ENCODE data around the gene CSNK1D. TPM values are rescaled to one million over a fixed set of nuclear protein-coding genes. Genes with fewer than 3 reads are reported as not detected.

CSNK1D gene
- 100 to 1,000 TPM; 116 to 128 (median 118) TPM for total RNA-seq (2021; fragmentation: NEBNext Ultra II Directional; extraction: Animal tissue kit (Norgen Biotek cat#: 25700))
- long read RNA-seq, transcript CSNK1D-203 (10 exons, 2,047 nt) = major isoform, 44 of 64 reads
- long read RNA-seq, partial matches to known transcripts = 8 of 64 reads
- long read RNA-seq, other reads (novel, unspliced or antisense) = 5 of 64 reads

DNA sequence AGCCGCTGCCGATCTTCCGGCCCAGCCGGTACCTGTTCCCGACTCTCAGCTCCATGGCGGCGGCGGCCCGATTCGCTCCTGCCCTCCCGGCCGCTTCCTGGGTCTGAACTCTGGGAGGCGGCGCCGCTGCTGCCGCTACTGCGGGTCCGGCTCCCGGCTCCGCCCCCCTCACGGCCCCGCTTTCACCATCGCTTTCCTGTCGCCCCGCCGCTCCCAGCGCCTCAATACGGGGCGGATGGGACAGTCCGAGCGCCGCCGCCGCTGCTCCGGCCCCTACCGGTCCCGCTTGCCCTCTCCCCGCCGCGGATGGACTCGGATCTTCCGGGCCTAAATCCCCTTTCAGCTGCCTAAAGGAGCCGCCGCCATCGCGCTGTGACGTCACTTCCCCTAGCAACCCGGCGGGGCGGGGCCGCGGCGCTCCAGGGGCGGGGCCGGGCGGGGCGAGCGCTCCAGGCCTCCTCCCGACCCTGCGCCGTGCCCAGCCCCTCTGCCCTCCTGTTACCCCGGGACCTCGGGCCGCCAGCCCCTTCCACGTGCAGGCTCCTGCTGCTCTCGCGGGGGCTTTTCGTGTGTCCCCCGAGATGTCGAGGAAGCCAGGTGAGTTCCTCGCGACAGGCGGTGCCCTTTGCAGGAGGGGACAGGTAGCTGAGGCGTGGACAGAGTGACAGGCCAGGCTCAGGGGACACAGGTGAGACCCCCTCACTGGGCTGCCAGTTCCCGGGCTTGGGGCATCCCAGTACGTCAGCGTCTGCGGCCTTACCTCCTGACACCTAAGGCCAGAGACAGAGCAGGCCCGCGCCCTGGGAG, at the start of gene CSNK1D:
Gene CSNK1D (minus strand): TSS at position 374 of the 807 bp plus-strand sequence. CDS start 319 bp downstream, at position 55.
- peak; percentile 63 for DNase-seq
- Mint-ChIP-seq H3K9me3 (no peaks in the 10 kb centered on the region), H3K27me3 (ENCODE audit: insufficient read depth) (peaks cover 6% of the 10 kb centered on the region), H3K36me3 (ENCODE audit: low read depth) (peaks cover 29% of the 10 kb centered on the region), H3K27ac (peak within 1 kb of the TSS; percentile 98), H3K4me3 (peak within 1 kb of the TSS; percentile 91), H3K4me1 (ENCODE audit: low read depth) (peaks cover 38% of the 10 kb centered on the region)
- TF ChIP-seq CTCF (IDR thresholded peaks at IDR 0.05) = peak; percentile 6; the same call in 1 of the 2 replicates

DNA sequence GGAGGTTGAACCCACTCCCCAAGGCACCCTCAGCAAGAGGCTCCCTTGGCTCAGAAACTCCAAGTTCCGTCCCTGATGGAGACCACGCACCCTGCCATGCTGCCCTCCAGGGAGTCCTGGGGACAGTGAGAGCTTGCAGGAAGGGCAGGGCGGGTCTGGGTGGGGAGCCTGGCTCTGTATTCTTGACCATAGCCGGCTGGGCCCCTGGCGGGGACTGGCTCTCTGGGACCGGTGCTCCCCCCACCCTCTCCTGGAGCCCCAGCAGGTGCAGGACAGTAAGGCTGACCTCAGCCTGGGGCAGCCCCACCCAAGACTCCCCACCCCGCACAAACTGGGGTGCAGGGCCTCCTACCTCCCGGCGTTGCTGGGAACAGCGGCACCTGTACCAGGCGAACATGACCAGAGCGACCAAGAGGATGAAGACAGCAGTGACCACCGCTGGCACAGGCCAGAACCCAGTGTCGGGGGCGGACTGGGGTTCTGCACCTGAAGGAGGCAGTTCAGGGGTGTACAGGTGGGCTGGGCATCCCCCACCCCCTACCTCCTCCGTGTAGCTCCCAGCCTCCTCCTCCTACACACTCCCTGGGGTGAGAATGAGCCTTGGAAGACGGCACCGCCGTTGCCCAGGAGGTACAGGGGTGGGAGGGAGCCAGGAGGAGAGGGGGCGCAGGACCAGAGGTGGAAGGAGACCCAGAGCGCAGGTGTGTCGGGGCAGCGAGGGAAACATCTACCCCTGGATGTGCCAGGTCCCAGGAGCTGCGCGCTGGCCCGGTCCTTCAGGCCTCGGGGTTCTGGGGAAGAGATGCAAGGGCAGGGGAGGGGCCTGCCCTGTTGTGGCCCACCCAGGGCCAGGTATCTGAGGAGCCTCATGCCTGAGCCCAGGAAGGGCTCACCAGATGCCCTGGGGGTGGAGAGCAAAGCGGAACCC, 49.3 kb upstream of the CSNK1D start:
- no peaks in the 10 kb centered on the region for H3K36me3 Mint-ChIP-seq (ENCODE audit: low read depth)
- peaks cover 2% of the 10 kb centered on the region for H3K27me3 Mint-ChIP-seq (ENCODE audit: insufficient read depth)
- no peak overlapping the region for H3K4me3 Mint-ChIP-seq
- H3K4me1 Mint-ChIP-seq (ENCODE audit: low read depth) = no peaks in the 10 kb centered on the region
- H3K9me3 Mint-ChIP-seq = no peaks in the 10 kb centered on the region
- DNase-seq = no peak
- TF ChIP-seq CTCF (IDR thresholded peaks at IDR 0.05) = no peak
- no peak overlapping the region for H3K27ac Mint-ChIP-seq

DNA sequence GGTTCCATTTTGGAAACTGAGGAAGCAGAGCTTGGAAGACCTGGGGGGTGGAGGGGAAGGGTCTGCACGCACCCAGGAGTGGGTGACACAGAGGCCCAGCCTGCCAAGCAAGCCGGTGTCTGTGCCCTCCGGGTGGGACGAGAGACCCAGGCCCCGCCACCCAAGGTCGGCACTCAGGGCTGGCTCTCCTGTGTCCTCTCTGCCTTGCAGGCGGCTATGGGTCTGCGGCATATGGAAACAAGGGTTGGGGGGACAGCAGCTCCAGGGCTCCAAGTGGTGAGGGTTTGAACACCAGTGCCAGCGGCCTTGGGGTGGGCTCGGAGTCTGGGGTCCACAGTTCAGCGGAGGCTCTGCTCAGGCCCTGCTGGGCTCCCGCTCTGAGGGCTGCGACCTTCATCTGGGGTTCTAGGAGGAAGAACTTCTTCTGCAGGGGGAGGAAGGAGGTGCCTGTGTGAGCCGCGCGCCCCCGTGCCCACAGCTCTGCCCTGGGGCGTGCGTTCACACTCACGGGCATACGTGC, 48.5 kb upstream of the CSNK1D start:
- DNase-seq = no peak
- H3K36me3 Mint-ChIP-seq (ENCODE audit: low read depth) = no peaks in the 10 kb centered on the region
- no peak for TF ChIP-seq CTCF (IDR thresholded peaks at IDR 0.05)

DNA sequence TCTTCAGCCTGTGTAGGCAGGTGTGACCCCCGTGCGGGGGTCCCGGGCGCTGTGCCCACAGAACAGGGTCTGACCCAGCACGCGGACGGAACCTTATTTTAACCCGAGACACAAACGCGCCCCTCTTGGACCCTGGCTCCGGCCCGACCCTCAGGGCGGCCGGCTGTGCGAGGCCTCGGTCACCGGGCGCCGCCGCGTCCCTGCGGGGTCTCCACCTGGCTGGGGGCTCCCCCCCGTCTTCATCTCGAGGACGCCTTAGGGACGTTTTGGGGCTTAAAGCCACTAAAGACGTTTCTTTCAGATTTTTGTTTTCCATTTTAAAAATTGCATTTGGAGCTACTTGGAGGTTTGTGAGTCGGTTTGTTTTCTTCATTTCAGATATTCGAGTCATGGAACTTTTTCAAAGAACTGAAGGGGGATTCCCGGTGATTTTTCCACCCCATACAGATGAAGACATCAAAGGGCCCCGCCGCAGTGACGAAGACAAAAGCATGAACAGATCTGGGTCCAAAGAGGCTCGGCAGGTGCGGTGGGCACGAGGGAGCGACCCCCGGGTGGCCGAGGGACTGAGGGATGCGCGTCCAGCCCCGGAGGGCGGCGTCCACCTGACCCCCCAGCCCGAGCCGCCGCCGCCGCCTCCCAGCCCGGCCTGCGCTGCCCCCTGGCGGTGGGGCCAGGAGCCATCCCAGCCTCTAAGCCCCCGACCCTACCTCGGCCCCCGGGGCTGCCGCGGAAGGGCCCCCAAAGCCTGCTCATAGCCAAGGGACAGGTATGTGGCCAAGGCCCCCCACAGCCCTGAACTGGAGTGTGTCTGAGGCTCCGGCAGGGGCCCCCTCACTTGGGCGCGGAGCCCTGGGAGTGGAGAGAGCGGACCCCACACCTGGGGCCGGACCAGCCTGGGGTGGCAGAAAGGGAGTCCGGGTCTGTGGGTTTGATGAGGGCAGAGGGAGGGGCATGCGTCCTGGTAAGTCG, 47.7 kb upstream of the CSNK1D start:
- no peaks in the 10 kb centered on the region for H3K4me1 Mint-ChIP-seq (ENCODE audit: low read depth)
- no peaks in the 10 kb centered on the region; the same call in 1 of the 2 replicates for H3K27me3 Mint-ChIP-seq (ENCODE audit: insufficient read depth)
- no peaks in the 10 kb centered on the region for H3K36me3 Mint-ChIP-seq (ENCODE audit: low read depth)
- no peak overlapping the region for H3K27ac Mint-ChIP-seq
- DNase-seq = no peak
- peak; percentile 90 for TF ChIP-seq CTCF (IDR thresholded peaks at IDR 0.05)
- no peak overlapping the region for H3K4me3 Mint-ChIP-seq
- no peaks in the 10 kb centered on the region for H3K9me3 Mint-ChIP-seq

More for the DNA sequence above, 48.5 kb upstream of the CSNK1D start:
- no peaks in the 10 kb centered on the region for H3K4me1 Mint-ChIP-seq (ENCODE audit: low read depth)
- H3K27ac Mint-ChIP-seq = no peak overlapping the region
- H3K27me3 Mint-ChIP-seq (ENCODE audit: insufficient read depth) = peaks cover 2% of the 10 kb centered on the region; the same call in 1 of the 2 replicates
- H3K4me3 Mint-ChIP-seq = no peak overlapping the region
- no peaks in the 10 kb centered on the region for H3K9me3 Mint-ChIP-seq

All from HFFc6 (cell line).